8988T (cell line): ENCODE results near the gene SRMS.

Experiments used
- DNase-seq: peaks from one replicate; pipeline ENCODE4 v3.0.0; 2011

The SRMS gene, protein sequence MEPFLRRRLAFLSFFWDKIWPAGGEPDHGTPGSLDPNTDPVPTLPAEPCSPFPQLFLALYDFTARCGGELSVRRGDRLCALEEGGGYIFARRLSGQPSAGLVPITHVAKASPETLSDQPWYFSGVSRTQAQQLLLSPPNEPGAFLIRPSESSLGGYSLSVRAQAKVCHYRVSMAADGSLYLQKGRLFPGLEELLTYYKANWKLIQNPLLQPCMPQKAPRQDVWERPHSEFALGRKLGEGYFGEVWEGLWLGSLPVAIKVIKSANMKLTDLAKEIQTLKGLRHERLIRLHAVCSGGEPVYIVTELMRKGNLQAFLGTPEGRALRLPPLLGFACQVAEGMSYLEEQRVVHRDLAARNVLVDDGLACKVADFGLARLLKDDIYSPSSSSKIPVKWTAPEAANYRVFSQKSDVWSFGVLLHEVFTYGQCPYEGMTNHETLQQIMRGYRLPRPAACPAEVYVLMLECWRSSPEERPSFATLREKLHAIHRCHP

DNA sequence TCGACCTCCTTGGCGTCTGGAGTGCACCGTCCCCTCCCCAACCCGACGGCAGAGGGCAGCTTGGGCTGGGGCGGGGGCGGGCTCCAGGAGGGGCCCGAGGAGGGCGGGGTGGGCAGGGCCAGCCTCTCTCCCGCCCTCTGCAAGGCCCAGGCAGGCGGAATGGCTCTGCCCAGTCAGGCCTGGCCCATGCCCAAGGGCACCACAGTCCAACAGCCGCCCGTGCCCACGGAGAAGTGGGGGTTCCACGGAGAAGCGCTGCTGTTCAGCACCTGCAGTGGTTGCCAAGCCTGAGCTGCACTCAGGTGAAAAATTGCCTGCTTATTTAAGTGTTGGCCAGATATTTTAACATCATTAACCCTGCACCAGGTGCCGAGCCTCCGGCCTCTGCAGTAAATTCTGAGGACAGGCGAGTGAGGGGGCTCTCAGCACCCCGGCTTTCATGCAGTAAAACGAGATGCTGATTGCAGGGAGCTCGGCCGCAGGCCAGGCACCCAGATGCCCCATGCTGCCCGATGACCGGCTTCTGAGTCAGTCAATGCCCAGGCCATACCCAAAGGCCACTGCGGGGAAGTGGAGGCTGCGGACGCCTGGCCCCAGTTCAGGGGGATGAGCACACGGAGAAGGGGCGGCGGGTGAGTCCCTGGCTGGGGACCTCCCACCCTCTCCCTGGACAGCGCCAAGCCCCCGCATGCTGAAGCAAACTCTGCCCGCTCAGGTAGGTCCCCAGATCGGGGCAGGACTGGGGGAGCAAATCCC is at the start of gene SRMS:
Gene SRMS, minus strand, starts transcription at position 25 of the 756 bp plus-strand sequence. CDS start 286 bp downstream, outside the sequence.
- no peak for DNase-seq

DNA sequence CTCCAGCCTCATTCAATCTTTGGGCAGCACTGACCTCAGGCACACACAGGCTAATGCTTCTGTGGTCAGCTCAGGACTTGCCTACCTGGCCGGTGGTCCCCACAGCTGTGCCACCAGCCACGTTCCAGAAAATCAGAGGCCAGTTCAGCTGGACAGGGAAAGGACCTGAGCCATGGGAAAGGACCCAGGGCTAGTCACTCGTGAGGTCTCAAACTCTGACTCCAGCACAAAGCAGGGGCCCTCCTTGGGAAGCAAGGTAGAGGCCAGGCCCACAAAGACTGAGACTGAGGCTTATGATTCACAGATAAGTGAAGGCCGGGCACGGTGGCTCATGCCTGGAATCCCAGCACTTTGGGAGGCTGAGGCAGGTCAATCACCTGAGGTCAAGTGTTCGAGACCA is 48.9 kb upstream of the SRMS start:
- no peak for DNase-seq

DNA sequence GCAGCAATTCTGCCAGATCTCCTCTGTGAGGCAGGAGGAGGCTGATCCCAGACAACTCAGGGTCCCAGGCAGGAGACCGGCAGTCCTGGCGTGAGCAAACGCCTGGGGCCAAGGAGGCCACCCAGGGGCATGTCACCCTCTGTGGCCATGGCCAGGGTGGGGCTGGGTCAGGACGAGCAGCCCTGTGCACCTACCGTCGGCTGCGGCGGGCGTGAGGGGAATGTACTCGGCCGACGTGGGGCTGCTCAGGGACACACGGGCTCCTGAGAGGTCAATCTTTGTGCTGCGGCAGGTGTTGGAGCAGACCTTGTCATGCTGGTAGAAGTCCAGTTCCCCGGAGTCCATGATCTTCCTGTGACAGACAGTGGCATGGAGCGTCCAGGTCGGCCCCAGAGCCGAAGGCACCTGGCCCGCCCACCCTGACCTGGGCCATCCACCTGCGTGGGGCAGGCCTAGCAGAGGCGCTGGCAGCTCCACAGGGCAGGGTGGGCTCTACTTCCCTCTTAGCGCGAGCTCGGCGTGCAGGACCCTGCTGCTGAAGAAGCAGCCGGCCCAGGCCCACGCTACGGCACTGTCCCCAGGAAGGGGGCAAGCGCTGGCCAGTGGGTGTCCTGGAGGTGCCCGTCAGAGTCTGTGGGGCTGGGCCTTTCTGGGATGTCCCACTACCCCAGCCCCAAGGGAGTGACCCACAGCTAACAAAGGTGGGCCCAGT is 48.0 kb upstream of the SRMS start:
- no peak for DNase-seq

DNA sequence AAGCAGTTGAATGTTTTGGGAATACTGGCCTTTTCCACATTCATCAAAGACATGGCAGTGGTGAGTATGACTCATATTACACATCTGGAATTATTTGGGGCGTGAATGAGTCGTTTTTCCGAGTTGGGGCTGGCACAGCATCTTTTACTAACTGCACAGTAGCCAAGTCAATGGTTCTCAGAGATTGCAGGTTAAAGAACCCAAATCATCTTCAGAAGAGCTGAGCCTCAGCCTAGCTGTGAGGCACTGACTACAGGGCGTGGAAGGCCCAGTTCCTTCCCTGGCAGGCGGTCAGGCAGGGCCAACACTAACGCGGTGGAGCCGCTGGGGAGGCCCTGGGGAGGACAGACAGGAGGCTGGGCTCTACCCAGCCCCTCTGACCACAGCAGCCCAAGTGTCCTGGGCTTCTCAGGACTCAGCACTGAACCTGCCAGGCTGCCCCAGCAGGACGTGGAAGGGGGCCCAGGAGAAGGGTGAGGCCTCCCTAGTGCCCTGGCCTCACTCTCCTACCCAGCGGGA is 46.6 kb upstream of the SRMS start:
- DNase-seq = no peak

DNA sequence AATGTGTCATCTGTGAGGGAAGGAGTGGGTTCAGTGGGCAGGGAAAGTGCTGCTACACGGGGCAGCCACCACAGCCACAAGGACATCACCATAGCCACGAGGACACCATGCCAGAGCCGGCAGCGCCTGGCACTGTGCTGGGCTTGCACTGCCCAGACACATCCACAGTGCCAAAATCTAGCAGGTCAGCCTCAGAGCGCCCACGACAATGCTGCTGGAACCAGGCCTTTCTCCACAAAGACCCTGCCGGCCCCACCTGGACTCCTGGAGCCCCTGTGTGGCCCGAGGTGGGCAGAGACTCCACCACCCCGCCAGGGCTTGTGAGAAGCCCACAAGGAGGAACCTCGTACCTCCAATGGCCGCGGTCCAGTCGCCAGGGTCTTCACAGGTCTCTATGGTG is 45.1 kb upstream of the SRMS start:
- no peak for DNase-seq

DNA sequence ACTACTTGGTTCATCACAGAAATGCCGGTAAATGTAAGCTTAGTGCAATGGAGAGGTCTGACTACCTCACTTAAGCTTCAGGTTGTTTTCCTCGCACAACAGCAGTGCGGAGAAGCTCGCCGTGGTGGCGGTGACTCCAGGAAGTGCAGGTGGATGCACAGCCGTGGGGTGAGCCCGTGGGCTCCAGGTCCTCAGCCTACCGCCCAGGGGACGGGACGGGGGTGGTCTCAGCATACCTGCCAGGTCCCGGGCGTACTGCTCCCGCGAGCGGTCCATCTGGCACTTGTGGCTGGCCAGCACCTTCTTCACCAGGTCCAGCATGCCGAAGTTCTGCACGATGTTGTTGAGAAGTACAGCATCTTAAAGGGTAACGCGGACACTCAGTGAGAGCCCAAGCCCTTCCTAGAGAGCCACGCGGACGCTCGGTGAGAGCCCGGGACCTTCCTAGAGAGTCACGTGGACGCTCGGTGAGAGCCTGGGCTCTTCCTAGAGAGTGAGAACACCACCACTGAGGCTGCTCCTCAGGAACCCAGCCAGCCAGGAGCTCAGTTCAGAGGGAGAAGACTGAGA is 44.3 kb upstream of the SRMS start:
- DNase-seq = no peak

DNA sequence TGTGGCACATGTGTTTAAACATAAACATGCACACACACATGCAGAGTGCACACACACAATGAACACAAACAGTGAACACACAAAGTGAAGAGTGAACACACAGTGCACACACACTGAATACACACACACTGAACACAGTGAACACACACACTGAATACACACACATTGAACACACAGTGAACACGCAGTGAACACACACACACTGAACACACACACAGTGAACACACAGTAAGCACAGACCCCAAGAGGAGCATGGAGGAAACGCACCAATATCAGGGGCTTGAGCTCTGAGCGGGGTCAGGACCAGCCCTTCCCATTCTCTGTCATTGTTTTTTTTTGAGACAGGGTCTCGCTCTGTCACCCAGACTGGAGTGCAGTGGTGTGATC is 43.6 kb upstream of the SRMS start:
- DNase-seq = no peak

DNA sequence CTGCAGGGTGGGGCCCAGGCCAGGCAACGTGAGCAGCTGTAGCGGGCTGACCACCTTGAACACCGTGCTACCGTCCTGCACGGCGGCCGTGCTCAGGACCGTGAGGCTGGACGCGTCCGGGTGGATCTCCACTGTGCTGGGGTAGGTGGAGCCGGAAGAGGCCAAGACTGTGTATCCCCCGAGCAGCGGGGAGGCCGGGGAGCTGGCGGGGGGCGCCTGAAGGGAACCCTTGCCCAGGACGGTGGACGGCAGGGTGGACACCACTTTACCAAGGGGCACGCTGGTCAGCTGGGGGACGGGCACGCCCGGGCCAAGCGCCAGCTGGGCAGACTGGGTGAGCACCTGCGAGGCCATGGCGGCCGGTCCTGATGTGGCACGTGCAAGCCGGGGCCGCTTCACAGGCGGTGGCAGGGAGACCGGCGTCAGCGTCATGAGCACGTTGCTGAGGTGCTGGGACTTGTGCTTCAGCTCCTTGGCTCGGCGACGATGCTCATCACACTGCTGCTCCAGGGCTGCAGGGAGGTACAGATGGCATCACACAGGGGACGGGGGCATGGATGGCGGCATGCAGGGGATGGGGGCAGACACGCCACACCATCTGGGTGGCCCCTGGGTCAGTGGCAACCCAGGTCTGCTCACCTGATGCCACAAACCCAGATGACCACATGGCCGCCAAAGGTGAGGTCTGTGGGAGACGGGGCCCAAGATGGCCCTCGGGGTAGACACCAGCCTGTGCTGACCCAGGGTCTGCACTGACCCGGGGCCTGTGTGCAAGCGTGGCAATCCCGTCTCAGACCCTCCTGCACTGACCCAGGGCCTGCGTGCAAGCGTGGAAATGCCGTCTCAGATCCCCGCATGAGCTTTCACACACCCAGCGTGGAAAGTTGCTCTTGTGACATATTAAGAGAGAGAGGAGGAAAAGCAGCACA is 42.9 kb upstream of the SRMS start:
- no peak for DNase-seq

DNA sequence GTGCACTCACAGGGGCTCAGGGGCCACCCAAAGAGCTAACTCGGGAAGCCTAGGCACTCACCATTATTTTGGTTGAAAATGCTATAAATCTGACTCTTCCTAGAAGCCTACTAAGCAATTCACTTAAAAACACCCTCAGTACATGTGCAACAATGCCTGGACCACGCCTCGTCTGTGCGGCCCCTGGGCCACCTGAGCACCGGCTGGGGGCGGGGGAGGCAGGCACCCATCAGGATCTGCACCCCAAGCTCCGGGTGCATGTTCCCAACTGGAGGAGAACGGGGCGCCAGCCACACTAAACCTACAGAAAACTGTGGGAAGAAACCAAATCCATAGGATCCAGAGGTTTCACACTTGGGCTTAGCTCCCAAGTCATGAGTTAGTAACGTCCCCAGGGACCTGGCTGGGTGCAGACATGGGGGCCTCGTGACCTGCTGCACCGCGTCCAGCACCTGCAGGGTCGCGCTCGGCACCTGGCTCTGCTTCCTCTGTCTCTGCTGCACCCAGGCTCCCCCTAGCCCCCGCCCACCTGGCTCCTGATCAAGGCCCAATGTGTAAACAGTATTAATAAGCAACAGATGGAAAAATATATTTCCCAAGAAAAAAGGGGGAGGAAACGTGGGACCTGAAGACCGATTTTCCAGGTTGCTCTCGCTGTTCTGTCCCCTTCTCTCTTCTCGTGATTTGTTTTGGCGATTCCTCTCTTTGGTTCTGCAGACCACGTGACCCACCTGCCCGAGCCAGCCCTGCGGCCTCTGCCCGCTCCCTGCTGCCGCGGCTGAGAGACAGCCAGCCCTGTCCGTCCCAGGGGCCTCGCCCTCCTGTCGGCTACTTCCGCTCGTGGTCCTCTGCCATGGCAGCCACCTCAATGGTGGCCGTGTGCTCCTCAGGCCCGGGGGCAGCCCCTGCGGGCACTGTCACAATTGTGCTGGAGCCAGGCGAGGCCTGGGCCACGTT is 42.0 kb upstream of the SRMS start:
- no peak for DNase-seq

DNA sequence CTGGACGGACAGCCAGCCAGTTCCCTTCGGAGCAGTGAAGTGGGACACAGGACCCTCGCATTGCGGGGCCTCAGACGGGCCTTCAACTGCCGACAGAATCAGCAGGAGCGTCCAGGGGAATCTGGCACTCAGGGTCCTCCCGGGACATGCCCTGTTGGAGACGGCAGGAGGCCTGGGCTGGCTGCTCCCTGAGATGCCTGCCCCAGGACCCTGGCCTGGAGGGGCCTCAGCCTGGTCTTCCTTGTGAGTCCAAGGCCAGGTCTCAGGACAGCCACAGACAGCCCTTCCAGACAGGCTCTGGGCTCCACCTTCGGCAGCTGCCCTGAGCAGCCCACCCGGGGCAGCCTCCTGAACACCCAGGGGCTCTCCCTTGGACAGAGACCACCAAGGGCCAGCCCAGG is 41.1 kb upstream of the SRMS start:
- no peak for DNase-seq

DNA sequence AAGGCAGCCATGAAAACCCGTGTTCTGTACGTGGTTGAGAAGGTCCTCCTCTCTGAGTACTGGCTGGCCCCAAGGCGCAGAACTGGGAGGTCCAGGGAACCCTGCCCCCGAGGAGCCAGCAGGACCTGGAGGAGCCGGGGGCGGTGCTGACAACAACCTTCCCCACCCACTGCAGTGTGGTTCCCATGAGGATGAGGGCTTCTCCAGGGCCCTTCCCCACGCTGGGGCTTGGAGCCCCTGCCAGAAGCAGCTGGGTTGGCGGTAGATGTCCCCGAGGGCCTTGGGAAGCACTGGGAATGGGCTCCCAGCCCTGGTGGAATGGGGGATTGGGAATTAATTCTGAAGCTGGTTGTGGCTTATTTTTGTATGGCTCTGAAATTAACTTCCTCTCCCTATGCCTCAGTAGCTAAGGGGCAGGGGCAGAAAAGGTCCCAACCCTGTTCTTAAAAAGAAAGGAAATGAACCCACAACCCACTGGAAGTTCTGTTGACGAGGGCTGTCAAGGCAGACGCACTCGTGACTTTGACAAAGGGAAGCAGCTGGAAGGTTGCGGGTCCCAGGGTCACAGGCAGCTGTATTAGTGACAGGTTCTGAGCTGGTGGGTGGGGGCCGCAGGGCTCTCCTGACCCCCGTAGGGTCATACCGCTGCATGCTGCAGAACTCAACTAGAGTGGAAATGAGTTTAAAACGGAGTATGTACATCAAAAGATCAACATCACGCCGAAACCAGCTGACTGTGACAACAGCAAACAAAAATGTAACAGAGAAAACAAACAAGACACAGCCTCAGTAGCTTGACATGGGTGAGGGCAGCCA is 40.4 kb upstream of the SRMS start:
- no peak for DNase-seq

DNA sequence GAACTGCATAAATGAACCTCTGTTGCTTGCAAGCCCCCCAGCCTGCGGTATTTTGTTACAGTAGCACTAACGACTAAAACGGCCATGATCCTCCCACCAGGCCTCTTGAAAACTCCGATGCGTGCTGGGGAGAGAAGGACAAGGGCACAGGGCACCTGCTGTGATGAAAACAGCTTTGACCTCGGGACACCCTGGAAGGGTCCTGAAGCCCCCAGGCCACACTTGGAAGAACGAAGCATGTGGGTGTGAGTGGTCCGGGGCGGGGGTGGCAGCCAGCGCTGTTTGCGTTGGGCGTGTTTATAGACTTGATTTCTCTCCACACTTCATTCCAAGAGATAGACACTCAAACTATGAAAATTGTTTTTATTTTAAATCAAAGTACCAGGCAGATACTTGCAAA is 39.7 kb upstream of the SRMS start:
- no peak for DNase-seq

DNA sequence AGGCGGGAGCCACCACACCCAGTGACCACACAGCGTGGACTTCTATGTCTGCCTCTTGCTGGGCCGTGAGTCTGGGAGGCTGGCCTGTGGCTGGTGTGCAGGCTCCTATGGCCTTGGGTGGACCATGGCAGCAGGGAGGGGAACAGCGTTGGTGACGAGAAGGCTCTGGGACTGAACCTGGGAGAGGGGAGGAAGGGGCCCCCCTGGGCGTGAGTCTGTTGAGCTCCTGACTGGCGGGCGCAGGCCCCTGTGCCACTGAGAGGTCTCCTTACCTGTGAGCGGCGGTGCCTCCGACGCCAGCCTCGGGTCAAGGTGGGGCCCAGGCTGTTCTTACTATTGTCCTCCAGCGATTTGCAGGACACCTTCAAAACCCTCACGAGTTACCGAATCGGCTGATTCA is 39.2 kb upstream of the SRMS start:
- no peak for DNase-seq

DNA sequence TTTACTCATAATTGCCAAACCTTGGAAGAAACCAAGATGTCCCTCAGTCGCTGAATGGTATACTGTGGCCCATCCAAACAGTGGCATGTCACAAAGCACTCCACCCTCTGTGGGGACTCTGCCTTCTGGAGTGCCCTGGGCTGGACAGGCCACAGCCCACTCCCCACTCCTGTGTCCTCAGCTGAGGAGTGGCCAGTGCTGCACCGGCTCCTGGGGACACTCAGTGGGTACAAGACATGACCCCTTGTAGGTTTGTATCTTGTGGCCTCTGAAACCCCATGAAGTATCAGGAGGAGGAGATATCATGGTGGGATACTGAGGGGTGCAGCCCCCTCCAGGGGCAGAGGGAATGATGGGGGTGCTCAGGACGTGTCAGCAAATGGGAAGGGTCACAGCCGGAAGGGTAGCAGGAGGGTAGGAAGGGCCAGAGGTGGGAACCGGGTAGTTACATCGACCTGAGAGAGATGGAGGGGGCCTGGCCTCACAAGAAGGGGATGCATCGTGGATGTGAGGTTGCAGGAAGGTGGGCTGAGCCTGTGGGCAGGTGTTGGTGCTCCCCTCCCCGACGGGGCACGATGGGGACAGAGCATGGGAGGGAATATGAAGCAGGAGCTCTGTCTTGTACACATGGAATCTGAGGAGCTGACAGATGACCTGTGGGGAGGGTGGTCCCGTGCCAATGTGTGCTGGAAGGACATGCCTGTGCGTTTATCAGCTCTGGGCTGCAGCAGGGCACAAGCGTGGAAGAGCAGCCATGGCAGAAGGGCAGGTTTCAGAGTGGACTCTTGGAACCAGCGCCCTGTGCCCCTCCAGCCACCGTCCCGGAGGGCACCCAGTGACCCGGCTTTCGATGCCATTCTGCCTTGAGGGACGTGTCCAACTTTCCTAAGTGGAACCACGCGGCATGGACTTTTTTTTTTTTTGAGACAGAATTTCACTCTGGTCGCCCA is 38.3 kb upstream of the SRMS start:
- no peak for DNase-seq

DNA sequence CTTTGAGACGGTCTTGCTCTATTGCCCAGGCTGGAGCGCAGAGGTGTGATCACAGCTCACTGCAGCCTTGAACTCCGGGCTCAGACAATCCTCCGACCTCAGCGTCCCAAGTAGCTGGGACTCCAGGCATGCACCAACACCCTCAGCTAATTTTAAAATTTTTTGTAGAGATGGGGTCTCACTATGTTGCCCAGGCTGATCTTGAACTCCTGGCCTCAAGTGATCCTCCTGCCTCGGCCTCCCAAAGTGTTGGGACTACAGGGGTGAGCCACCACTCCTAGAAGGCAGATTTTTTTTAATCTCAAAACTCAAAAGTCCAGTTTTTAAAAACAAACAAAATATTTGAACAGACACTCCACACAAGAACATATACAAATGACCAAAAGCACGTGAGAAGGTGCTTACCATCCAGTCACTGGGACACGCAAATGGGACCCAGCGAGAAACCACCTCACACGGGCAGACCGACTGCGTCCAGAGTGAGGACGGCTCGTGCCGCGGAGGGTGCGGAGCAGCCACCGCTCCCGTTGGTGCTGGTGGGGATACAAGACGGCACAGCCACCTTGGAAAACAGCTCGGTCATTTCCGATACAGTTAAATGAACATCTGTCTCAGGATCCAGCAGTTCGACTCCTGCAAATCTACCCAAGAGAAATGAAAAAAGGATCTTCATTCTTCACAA is 35.0 kb upstream of the SRMS start:
- no peak for DNase-seq

DNA sequence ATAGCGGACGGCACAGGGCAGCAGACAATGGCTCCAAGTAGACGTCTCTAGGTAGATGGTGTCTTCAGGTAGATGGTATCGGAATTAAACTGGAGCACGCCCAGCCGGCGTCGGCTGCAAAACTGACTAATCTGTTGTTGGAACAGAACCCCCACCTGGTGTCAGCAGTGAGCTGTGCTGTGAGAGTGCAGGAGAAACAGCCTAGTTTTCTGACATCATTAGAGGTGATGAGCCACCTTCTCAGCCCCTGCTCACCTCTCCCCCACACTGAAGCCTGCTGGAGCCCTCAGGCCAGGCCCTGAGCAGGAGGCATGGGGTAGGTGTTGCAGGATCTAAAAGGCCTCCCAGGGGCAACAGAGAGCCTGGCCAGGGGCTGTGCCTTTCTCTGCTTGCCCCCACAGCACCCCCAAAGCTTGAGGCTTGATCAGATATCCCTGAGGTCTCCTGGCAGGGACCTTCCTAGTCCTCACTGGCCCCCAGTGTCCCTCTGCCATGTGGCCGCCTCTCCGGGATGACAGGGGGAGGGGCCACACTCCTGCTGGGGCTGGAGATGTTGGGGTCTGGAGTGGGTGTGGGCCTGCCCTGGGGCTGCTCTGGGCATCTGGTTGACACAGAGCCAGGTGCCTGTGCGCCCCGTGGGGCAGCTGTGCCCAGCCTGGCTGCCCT is 33.4 kb upstream of the SRMS start:
- DNase-seq = no peak

DNA sequence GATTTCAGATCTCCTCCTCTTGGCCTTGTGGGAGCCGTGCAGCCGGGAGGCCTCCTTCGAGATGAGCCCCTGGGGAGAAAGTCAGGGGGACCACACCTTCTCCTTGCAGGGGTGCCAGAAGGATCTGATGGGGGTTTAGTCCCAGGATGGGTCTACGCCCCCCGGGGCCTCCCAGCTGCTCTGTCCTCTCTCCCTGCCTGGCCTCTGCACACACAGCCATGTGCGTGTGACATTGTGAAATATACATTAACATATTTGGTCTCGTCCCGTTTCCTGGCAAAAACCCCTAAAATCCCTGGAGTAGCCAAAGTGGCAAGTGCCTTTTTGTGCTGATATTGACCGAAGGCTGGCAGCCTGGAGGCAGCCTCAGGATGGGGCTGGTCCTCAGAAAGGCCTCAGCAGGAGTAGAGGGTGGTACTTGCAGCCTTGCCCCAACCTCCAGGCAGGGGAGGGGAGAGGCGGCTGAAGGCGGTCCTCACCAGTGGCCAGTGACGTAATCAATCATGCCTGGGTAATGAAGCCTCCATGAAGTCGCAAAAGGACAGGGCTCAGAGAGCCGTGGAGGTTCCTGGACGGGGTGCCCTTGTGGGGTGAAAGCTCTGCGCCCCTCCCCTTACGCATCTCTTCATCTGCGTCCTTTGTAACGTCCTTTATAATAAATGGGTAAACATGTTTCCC is 31.6 kb upstream of the SRMS start:
- DNase-seq = no peak
